Fibroblast of pulmonary artery (primary cell): ENCODE results near the gene PRMT3.
A peak's percentile ranks its signal among the peaks of the same experiment; 100 is the strongest.
"Not testable (repeated sequence)": the region's sequence is repeated elsewhere in the genome, so short reads cannot be mapped to it uniquely, and the experiment has no call there.

ENCODE experiments used
- DNase-seq: peaks from one replicate; pipeline ENCODE4 v3.0.0-alpha.2; 2010; ENCODE audit warnings: low read depth
- H3K4me3 ChIP-seq: replicated peaks from 2 replicates; pipeline ENCODE4 v1.5.1; 2011; ENCODE audit warnings: low read depth, mild to moderate bottlenecking, control low read depth, low read length, moderate library complexity
- TF ChIP-seq, protein P1 (sequence below): IDR thresholded peaks from 2 replicates; pipeline ENCODE4 v1.5.1; 2011; ENCODE audit warnings: mild to moderate bottlenecking, control low read depth, low read length, inconsistent platforms; ENCODE audit errors: missing control alignments

Gene PRMT3

DNA sequence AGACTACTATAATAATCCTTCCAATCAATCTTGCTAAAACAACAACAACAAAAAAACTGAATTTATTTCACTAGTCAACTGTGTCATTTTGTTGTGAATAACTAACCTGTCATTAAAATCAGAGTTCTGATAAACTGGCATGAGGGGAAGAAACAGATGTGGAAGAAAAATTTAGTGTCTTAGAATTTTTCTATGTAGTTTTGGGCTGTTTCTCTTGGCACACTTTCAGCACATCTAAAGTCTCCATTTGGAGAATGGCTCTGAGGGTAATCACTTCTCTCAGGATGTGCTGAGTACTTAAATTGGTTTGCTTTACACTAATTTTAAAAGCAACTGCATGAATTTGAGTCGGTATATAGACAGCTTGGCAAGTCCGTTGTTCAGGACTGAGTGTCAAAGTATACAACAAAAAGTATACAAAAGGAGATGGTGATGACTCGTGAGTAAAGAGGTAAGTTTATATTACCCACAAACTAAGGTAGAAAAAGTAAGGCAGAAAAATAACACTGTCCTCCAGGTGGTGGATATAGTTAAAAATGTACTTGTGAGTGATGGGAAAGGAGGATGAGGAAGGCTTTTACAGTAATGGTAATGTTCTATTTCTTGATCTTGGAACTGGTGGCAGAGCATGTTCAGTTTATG is 13.8 kb upstream of the PRMT3 start:
- DNase-seq, result no peak
- TF ChIP-seq, protein P1, sequence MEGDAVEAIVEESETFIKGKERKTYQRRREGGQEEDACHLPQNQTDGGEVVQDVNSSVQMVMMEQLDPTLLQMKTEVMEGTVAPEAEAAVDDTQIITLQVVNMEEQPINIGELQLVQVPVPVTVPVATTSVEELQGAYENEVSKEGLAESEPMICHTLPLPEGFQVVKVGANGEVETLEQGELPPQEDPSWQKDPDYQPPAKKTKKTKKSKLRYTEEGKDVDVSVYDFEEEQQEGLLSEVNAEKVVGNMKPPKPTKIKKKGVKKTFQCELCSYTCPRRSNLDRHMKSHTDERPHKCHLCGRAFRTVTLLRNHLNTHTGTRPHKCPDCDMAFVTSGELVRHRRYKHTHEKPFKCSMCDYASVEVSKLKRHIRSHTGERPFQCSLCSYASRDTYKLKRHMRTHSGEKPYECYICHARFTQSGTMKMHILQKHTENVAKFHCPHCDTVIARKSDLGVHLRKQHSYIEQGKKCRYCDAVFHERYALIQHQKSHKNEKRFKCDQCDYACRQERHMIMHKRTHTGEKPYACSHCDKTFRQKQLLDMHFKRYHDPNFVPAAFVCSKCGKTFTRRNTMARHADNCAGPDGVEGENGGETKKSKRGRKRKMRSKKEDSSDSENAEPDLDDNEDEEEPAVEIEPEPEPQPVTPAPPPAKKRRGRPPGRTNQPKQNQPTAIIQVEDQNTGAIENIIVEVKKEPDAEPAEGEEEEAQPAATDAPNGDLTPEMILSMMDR, result no peak
- H3K4me3 ChIP-seq, result no peak overlapping the region

DNA sequence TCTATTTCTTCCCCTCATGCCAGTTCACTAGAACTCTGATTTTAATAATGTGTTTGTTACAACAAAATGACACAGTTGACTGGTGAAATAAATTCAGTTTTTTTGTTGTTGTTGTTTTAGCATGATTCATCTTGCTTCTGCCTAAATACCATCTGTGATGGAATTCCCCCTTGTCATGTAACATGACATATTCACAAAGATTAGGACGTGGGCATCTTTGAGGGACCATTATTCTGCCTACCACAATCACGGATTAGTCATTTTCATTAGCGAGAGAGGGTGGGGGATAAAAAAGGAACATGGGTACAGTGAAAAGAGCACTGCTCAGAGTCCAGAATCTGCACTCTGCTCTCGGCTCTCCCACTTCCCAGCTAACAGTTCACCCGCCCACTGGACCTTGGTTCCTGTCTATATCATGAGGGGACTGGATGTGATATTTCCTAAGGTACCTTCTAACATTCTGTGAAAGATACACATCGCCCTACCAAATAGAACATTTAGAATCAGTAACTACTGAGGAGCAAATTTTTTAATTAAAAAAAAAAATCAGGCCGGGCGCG is 12.7 kb upstream of the PRMT3 start:
- no peak overlapping the region for H3K4me3 ChIP-seq
- TF ChIP-seq, protein P1, result no peak
- DNase-seq, result peak; percentile 40

DNA sequence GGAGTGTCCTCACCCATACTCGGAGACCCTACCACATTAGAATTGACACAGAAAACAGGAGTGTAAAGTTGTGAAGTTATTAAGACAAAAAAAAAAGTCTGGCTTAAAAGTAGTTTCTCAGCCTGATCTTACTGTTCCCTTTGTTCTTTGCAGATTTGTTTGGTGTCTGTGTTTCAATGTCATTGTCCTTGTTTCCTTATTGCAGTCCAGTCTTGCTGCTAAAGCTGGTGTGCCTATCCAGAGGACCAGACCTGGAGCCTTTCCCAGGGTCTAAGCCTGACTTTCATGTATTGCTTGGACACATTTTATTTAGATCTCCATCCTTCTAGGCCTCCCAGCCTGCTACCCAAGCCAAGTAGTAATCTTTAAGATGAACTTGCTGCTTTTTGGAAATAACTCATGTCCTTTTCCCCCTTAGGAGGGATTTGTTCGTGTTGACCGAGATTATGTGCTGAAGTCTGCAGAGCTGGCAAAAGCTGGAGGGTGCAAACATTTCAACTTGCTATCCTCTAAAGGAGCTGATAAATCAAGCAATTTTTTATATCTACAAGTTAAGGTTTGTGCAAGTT is 11.3 kb upstream of the PRMT3 start:
- TF ChIP-seq, protein P1, result no peak
- H3K4me3 ChIP-seq, result no peak overlapping the region
- DNase-seq, result no peak

DNA sequence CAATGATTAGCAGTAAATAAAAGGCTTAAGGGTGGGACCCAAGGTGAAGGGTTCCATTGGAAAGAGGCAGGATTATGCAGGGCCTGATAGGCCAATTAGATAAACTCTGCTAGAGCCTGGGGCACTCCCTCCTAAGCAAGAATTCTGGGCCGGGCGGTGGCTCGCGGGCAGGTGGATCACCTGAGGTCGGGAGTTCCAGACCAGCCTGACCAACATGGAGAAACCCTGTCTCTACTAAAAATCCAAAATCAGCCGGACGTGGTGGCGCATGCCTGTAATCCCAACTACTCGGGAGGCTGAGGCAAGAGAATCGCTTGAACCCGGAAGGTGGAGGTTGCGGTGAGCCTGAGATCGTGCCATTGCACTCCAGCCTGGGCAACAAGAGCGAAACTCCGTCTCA is 1.5 kb upstream of the PRMT3 start:
- not testable (repeated sequence) for H3K4me3 ChIP-seq, DNase-seq

DNA sequence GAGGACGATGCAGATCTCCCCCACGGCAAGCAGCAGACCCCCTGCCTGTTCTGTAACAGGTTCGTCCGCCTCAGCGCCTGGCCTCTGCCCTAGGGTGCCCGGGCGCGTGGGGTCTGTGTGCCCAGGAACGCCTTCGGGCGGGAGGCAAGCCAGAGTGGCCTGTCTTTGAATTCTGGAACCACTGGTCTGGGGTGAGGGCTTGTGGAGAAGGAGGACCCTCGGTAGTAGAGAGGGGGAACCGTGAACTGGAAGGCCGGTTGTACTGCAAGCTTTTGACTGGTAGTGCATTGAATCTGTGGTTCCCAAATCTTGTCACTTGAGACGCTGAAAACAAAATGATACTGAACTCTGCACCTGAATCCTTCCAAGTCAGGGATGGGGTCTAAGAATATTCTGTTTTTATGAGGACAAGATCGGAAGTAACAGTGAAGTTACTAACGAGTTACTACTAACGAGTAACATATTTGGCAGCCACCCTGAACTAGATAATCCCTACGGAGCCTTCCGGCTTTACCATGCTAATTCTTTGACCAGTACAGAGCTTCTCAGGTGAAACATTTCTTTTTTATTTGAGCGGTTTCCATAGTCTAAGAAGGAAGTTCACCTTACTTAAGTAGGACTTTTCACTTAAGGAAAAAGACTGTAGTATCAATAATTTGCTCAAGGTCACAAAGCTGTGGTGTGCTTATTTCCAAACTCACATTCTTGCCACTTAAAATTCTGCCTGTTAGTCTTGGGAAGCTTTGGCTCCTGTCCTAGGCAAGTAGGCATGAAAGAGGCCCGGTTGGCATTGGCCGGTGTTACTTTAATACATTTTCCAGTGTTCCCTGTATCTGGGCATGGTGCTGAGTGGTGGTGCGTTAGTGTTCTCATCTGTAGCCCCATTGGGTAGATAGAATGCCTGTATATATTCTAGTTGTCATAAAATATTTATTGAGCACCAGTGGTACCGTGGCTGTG is 860 bp downstream of the PRMT3 start:
- peak overlapping the region; percentile 77 for H3K4me3 ChIP-seq
- TF ChIP-seq, protein P1, result no peak
- peak; percentile 5 for DNase-seq

DNA sequence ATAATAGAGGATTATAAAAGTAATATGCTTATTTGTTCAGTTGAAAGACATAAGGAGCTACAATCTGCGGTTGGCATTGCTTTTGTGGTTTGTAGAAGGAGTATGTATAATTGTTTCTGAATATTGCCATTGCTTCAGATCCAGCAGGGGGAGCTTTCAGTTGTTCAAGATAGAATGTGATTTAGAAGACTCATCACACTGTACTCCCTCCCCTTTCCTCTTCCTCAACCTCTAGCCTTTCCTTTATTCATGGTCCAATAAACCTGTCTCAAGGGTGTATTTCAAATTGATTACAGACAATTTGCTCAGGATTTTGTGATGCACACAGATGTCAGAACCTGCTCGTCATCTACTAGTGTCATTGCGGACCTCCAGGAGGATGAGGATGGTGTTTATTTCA is 9.8 kb downstream of the PRMT3 start:
- H3K4me3 ChIP-seq, result no peak overlapping the region
- TF ChIP-seq, protein P1, result peak; percentile 76
- peak; percentile 77 for DNase-seq

DNA sequence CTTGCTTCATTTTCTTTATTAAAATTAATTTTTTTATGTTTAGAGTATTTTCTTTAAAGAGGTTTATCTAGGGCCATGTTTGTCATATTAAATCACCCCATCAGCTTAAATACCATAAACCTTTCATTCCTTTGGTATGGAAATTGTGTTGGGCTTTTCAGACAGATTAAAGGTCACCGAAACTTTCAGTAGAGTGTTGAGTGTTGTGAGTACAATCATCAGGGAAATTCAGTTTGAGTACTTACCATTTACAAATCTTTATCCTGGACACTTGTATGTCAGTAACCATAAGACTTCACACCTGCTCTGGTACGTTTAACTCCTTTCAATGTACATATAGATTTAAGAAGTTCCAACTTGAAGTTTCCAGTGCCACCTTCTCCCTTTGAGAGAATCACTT is 12.0 kb downstream of the PRMT3 start:
- DNase-seq, result no peak

More for the DNA sequence above, 12.0 kb downstream of the PRMT3 start:
- TF ChIP-seq, protein P1, result no peak
- H3K4me3 ChIP-seq, result no peak overlapping the region
